ENCODE data around the gene ZBTB42. TPM values are rescaled to one million over a fixed set of nuclear protein-coding genes. Genes with fewer than 3 reads are reported as not detected.
"Not testable (repeated sequence)": the region's sequence is repeated elsewhere in the genome, so short reads cannot be mapped to it uniquely, and the experiment has no call there.

The ZBTB42 gene
- total RNA-seq, 1 experiment from 2014 or later = 0.38 TPM

DNA sequence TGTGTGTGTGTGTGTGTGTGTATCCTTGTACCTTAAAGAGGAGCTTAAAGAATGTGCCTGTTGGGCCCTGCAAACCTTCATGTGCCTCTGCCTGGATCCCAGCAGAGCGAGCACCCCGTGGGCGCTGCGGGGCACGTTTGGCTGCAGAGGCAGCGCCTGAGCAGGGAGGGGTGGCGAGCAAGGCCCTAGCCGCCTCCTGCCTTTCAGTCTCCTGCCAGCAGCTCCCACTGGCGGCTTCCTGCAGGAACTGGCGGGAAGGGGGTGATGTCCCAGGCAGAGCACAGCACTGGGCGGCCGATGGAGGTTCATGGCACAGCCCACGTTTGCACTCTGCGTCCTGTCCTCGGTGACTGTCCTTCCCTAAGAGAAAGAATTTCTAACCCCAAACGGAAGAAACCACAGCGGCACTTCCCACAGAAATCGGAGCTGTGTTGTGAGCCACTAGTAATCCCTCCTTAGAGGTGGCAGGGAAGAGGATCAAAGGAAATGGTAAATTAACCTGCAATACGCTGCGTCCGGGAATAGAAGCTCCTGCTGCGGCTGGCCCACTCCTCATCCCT is 19.8 kb downstream of the ZBTB42 start:
- no peaks in the 10 kb centered on the region for H3K27me3 ChIP-seq
- H3K27ac ChIP-seq = no peak overlapping the region
- no peak overlapping the region for H3K4me3 ChIP-seq
- no peaks in the 10 kb centered on the region for H3K9me3 ChIP-seq (replicated peaks)
- H3K4me1 ChIP-seq = peaks cover 9% of the 10 kb centered on the region
- H3K36me3 ChIP-seq = no peaks in the 10 kb centered on the region
- DNase-seq = peak; percentile 85

GRCh38 chr14:104821229-104821945 is 20.5 kb downstream of the ZBTB42 start:
- no peak for DNase-seq
- H3K36me3 ChIP-seq = no peaks in the 10 kb centered on the region
- H3K9me3 ChIP-seq (replicated peaks) = no peaks in the 10 kb centered on the region
- H3K27ac ChIP-seq = no peak overlapping the region
- no peaks in the 10 kb centered on the region for H3K27me3 ChIP-seq
- H3K4me3 ChIP-seq = no peak overlapping the region
- H3K4me1 ChIP-seq = peaks cover 9% of the 10 kb centered on the region

GRCh38 chr14:104821971-104822608 is 21.2 kb downstream of the ZBTB42 start:
- Histone ChIP-seq H3K9me3 (replicated peaks) (no peaks in the 10 kb centered on the region), H3K4me1 (peaks cover 6% of the 10 kb centered on the region), H3K27ac (no peak overlapping the region), H3K27me3 (no peaks in the 10 kb centered on the region), H3K4me3 (no peak overlapping the region), H3K36me3 (no peaks in the 10 kb centered on the region)
- DNase-seq = no peak

- Histone ChIP-seq H3K4me1 (peaks cover 6% of the 10 kb centered on the region), H3K27me3 (no peaks in the 10 kb centered on the region), H3K27ac (no peak overlapping the region), H3K4me3 (no peak overlapping the region), H3K9me3 (replicated peaks) (no peaks in the 10 kb centered on the region), H3K36me3 (no peaks in the 10 kb centered on the region)
- no peak for DNase-seq
Measured at GRCh38 chr14:104822821-104823615, 22.1 kb downstream of the ZBTB42 start.

GRCh38 chr14:104824353-104824997 is 23.6 kb downstream of the ZBTB42 start:
- H3K9me3 ChIP-seq (replicated peaks) = no peaks in the 10 kb centered on the region
- H3K27me3 ChIP-seq = no peaks in the 10 kb centered on the region
- H3K4me1 ChIP-seq = peaks cover 6% of the 10 kb centered on the region
- no peak for DNase-seq
- no peak overlapping the region for H3K27ac ChIP-seq
- no peaks in the 10 kb centered on the region for H3K36me3 ChIP-seq
- H3K4me3 ChIP-seq = no peak overlapping the region

- no peaks in the 10 kb centered on the region for H3K9me3 ChIP-seq (replicated peaks)
- peak overlapping the region; percentile 14; the same call in 1 of the 2 replicates for H3K27ac ChIP-seq
- peak; percentile 92 for DNase-seq
- no peaks in the 10 kb centered on the region for H3K4me1 ChIP-seq
- no peaks in the 10 kb centered on the region for H3K27me3 ChIP-seq
- H3K36me3 ChIP-seq = no peaks in the 10 kb centered on the region
- peak overlapping the region; percentile 52 for H3K4me3 ChIP-seq
Measured at GRCh38 chr14:104826189-104826860, 25.4 kb downstream of the ZBTB42 start.

DNA sequence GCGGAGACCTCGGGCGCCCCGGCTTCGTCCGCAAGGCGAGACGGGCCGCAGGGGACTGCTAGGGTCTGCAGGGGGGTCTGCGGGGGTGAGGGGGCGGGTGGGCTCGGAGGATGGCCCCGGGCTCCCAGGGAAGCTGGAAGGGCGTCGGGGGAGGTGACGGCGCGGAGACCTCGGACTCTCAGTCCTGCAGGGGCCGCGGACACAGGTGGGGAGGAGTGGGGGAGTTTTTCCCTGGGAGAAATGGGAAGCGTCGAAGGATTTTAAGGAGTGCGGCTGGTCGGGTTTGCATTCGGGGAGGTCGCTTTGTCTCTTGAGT is 25.9 kb downstream of the ZBTB42 start:
- H3K36me3 ChIP-seq = no peaks in the 10 kb centered on the region
- H3K9me3 ChIP-seq (replicated peaks) = no peaks in the 10 kb centered on the region
- no peaks in the 10 kb centered on the region for H3K27me3 ChIP-seq
- no peak for DNase-seq
- H3K27ac ChIP-seq = no peak overlapping the region
- no peaks in the 10 kb centered on the region for H3K4me1 ChIP-seq
- no peak overlapping the region for H3K4me3 ChIP-seq

DNA sequence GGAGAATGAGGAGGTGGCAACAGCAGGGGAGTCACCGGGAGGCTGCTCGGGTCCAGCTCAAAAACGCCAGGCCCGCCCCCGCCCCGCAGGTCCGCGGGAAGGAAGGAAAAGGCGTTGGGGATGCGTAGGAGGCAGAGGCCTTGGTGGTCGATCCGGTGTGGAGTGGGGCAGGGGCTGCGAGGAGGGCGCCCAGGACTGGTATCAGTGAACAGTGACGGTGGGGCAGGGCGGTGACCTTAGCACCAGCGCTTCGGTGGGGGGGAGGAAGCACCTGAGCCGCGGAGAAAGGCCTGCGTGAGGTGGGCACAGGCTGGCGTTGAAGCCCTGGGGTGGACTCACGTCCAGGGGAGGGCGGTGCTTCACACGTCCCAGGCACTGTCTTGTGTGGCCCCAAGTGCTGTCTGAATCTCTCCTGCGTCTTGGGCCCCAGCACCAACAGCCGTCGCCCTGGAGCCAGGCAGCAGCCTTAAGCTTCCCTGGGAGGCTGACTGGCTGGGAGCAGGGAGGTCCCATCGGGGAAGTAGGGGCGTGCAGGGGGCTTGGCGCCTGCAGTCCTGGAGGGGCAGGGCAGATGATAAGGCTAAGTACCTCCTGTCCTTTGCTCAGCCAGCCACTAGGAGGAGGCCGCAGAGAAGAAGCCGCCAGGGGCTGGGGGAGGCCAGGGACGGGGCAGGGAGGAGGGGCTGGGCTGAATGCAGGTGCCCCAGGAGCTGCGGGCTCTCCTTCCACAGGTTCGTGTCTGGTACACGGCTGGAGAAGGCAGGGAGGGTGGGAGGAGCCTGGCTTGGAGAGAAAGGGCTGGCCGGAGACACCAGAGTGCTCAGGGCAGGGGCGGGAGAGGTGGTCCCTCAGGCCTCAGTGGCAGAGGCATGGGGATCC is 26.5 kb downstream of the ZBTB42 start:
- no peak overlapping the region for H3K27ac ChIP-seq
- no peak for DNase-seq
- no peaks in the 10 kb centered on the region for H3K4me1 ChIP-seq
- no peaks in the 10 kb centered on the region for H3K9me3 ChIP-seq (replicated peaks)
- H3K27me3 ChIP-seq = no peaks in the 10 kb centered on the region
- no peaks in the 10 kb centered on the region for H3K36me3 ChIP-seq
- H3K4me3 ChIP-seq = no peak overlapping the region

GRCh38 chr14:104830781-104831180 is 29.9 kb downstream of the ZBTB42 start:
- Histone ChIP-seq H3K36me3 (no peaks in the 10 kb centered on the region), H3K27me3 (no peaks in the 10 kb centered on the region), H3K9me3 (replicated peaks) (no peaks in the 10 kb centered on the region), H3K27ac (no peak overlapping the region), H3K4me3 (no peak overlapping the region), H3K4me1 (no peaks in the 10 kb centered on the region)
- no peak for DNase-seq

GRCh38 chr14:104836171-104836935 is 35.5 kb downstream of the ZBTB42 start:
- H3K4me3 ChIP-seq; H3K36me3 ChIP-seq; H3K4me1 ChIP-seq; H3K27ac ChIP-seq; H3K27me3 ChIP-seq; DNase-seq; H3K9me3 ChIP-seq (replicated peaks): not testable (repeated sequence)

GRCh38 chr14:104841730-104842129 is 40.8 kb downstream of the ZBTB42 start:
- H3K36me3 ChIP-seq = no peaks in the 10 kb centered on the region
- H3K9me3 ChIP-seq (replicated peaks) = no peaks in the 10 kb centered on the region
- H3K27ac ChIP-seq = no peak overlapping the region
- DNase-seq = no peak
- no peak overlapping the region for H3K4me3 ChIP-seq
- H3K4me1 ChIP-seq = peaks cover 12% of the 10 kb centered on the region
- H3K27me3 ChIP-seq = peaks cover 13% of the 10 kb centered on the region; the same call in 1 of the 2 replicates

GRCh38 chr14:104843006-104843405 is 42.1 kb downstream of the ZBTB42 start:
- Histone ChIP-seq H3K9me3 (replicated peaks) (no peaks in the 10 kb centered on the region), H3K36me3 (no peaks in the 10 kb centered on the region), H3K27ac (no peak overlapping the region), H3K4me1 (peaks cover 13% of the 10 kb centered on the region), H3K27me3 (peaks cover 13% of the 10 kb centered on the region; the same call in 1 of the 2 replicates), H3K4me3 (no peak overlapping the region)
- no peak for DNase-seq

All from SJCRH30 (cell line).